Esophagus muscularis mucosa (tissue), 3 donors: Measurements from ENCODE around the gene TSFM.

Experiments used
- CTCF ChIP-seq, 3 experiments: fragments of 200-600 bp in 2 of 3; fragments of 450-650 bp in 1 of 3; sonication (generic) in 2 of 3; IDR thresholded peaks; one replicate each; pipeline ENCODE4 v1.5.1; 2017 to 2019; ENCODE audit warnings: antibody characterized with exemption in 3 of 3, mild to moderate bottlenecking in 2 of 3, moderate library complexity in 1 of 3
- POLR2A ChIP-seq: fragments of 450-650 bp; IDR thresholded peaks from one replicate; pipeline ENCODE4 v1.6.1; 2017; ENCODE audit warnings: antibody characterized with exemption, moderate library complexity, mild to moderate bottlenecking, low read depth

- TF ChIP-seq POLR2A (no peak), CTCF (IDR thresholded peaks at IDR 0.05) (no peak)
Observed at GRCh38 chr12:57823131-57823907, 40.7 kb downstream of the TSFM start.
